Cortex of kidney (tissue), 1 donor: Measurements from ENCODE around the gene GALNT2.

ENCODE experiments used
- DNase-seq: peaks from one replicate; lab custom pipeline; 2025; lab: John Stamatoyannopoulos, UW

GALNT2 gene

GRCh38 chr1:230280054-230280795 is 213.2 kb downstream of the GALNT2 start:
- DNase-seq, result no peak

GRCh38 chr1:230280906-230281413 is 213.9 kb downstream of the GALNT2 start:
- no peak for DNase-seq

- DNase-seq, result no peak
These were observed 214.5 kb downstream of the GALNT2 start for GRCh38 chr1:230281556-230281955.

DNA sequence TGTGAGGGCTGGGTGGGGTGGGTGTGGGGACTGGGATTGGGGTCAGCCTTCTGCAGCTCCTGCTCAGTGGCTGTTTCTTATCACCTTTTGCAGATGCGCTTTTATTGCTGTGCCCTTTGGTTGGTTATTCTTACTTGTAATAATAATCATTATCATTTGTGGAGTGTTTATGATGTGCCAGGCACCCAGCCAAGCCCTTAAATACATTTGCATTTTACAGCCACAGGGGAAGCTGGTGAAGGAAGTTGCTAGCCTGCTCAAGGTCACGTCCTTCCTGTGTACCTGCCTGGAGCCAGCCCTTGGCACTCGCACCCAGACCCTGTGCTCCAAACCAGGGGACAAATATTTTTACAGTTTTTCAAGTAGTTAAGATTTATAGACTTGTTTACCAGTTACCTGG is 215.1 kb downstream of the GALNT2 start:
- DNase-seq, result no peak

- DNase-seq, result no peak
These were observed 216.6 kb downstream of the GALNT2 start for GRCh38 chr1:230283678-230284077.

DNA sequence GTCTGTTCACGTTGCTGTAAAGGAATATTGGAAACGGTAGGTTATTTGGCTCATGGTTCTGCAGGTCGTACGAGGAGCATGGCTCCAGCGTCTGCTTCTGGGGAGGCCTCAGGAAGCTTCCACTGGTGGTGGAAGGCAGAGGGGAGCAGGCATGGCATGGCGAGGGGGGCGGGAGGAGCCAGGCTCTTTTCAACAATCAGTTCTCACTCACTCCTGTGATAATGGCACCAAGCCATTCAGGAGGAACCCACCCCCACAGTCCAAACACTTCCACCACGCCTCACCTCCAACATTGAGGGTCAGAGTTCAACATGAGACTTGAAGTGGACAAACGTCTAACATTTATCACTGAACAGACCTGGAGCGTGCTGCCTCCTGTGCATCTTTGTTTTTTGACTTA is 217.9 kb downstream of the GALNT2 start:
- DNase-seq, result no peak

- DNase-seq, result no peak
These were observed 218.3 kb downstream of the GALNT2 start for GRCh38 chr1:230285351-230285750.

DNA sequence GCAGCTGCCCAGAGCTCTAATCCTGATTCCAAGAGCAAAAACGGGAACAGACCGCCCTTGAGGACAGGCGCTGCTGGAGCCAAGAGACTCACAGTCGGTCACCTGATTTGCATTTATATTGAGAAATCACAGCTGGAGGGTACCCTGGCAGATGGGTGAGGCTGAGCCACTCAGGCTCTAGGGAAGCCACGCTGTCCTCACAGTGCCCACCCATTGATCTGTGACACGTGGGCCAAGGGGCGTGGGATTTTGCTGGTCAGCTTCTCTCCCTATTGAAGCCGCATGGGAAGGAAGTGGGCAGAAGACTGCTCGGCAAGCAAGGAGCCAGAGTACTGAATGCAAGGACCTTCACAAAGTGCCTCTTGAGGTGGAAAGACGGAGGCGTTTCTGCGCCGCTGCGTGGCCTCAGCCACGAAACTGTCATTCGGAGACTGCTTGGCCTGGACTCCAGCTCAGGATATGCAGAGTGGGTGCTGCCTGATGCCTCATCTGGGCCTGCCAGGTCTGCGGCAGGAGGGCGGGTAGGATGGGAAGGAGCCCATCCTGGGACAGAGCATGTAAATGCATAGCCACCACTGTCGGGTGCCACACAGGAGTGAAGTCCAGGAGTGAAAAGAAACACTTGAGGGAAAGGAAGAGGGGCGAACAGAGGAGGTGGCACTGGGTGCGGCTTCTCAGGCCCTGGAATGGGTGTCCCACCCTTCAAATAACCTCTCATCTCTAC is 219.3 kb downstream of the GALNT2 start:
- no peak for DNase-seq

DNA sequence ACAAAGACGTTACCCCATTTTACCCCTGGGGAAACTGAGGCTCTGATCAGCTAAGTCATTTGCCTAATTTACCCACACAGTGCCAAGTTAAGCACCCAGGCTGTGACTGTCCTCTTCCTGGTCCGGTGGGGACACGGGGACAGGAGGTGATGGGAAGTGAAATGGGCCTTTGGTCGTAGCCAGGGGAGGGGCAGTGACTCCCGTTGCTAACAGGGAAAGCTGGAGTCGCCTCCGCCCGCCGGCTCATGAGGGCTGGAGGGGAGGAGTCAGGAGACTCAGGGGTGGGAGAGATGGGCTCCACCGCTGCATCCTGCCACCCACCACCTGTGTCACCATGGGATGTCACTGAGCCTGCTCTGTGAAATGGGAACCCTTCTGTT is 219.8 kb downstream of the GALNT2 start:
- no peak for DNase-seq

GRCh38 chr1:230287674-230288315 is 220.8 kb downstream of the GALNT2 start:
- no peak for DNase-seq

DNA sequence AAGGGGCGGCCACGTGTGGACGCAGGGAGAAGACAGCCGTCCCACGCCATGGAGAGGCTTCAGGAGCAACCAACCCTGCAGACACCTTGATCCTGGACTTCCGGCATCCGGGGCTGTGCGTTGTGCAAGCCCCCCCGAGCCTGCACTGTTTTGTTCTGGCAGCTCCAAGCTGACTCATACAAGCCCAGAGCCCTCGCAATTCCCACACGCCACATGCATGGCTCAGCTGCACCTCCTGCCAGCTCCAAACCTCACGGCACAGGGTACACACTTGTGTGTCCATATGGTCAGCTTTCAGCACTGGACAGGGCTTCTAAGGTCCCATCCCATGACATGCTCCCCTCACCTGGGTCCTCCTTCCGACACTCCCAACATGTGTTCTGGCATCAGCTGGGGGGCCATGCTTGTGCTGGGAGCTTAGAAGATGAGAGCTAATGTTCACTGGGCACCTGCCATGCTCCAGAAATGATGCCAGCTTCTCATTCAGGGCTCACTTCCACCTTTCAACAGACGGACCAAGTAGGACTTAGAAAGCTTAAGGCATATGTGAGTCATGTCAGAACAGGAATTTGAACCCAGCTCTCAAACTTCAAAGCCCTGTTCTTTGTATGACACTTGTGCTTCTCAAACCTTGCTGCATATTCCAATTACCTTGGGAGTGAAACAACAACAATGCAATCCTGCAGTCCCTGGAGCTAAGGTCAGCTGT is 221.8 kb downstream of the GALNT2 start:
- DNase-seq, result no peak

DNA sequence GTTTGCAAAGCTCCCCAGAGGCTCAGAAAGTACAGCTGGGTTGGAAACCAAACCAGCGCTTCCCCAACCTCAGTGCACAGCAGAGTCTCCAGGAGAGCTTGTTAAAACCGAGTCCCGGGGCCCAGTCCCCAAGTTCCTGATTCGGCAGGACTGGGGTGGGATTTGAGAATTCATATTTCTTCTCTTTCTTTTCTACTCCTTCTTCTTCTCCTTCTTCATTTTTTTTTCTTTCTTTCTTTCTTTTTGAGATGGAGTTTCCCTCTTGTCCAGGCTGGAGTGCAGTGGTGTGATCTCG is 222.3 kb downstream of the GALNT2 start:
- DNase-seq, result no peak

DNA sequence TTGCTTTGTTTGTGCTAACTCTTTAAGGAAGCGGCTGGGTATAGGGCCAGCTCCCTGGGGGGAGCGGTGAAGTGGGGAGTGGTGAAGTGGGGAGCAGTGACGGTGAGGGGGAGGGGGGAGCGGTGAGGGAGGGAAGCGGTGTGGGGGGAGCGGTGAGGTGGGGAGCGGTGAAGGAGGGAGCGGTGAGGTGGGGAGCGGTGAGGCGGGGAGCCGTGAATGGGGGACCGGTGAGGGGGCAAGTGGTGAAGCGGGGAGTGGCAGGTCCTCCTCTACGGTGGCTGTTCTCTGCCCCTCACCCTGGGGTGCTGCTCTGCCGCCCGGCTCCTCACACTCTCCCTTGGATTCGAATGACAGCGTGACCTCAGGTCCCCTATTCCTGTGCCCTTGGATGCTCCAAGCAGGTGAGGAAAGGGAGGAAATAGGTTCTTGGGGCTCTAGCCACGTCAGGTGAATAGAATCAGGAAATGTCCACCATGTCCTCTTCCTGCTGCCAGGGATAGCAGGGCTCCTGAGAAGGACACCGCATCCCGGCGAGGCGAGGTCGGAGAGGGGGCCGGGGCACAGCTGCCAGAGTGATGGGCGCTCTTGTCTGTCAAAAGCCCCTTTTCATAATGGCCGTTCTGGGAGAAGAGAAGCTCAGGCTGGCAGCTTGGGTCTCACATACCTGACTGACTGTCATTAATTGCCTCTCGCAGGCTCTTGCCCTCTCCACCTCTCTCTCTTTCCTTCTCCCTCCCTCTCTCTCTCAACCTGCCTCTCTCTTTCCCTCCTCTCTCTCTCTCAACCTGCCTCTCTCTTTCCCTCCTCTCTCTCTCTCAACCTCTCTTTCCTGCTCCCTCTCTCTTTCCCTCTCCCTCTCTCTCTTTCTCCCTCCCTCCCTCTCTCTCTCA is 224.9 kb downstream of the GALNT2 start:
- DNase-seq, result no peak

DNA sequence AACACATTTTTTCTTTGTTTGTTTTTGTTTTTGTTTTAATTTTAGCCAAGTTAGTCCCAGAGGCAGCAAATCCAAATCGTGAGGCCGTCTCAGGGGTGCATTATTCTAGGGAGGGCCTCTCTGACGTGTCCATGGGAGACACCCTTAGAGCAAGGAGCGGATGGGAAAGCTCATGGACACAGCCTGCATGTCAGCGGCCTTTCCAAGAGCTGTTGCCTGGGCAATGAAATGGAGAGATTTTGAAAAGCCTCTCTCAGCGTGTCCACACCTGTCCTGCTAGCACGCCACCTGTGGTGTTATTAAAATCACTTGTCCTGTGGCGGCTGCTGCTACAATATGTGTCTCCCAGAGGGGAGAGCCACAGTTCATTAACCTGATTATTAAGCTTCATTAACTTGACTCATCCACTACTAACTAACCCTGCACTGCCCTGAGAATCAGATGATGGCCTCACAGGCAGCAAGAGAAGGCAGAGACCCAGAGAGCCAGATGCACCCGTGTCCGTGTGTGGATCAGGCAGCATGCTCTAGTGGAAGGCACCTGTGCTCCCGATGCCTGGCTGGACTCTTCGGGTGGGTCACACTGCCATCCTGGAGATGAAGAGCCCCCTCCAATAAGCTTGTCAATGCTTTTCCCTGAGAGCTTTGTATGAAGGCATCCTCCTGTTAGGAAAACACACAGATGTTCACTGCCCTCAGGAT is 225.8 kb downstream of the GALNT2 start:
- no peak for DNase-seq

GRCh38 chr1:230293390-230293700 is 226.3 kb downstream of the GALNT2 start:
- DNase-seq, result no peak

DNA sequence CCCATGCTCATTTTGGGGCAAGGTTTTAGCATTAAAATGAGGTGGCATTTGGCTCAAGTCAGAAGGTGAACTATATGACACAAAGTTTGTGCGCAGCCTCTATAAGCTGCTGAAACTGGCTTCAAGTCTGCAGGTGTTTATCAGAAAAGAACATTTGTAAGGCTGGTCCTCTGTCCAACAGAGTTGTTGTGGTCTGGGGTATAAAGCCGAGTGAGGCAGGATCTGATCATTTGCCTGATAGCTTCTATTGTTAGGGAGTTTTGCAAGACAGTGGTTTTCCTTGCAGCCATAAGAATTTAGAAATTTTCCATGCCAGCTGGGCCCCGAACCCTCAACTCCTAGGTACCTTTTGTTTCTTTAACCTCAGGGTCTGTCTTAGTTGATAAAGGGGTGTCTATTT is 228.3 kb downstream of the GALNT2 start:
- no peak for DNase-seq

- no peak for DNase-seq
These were observed 232.4 kb downstream of the GALNT2 start for GRCh38 chr1:230299191-230300006.

GRCh38 chr1:230300322-230301301 is 233.6 kb downstream of the GALNT2 start:
- DNase-seq, result no peak

DNA sequence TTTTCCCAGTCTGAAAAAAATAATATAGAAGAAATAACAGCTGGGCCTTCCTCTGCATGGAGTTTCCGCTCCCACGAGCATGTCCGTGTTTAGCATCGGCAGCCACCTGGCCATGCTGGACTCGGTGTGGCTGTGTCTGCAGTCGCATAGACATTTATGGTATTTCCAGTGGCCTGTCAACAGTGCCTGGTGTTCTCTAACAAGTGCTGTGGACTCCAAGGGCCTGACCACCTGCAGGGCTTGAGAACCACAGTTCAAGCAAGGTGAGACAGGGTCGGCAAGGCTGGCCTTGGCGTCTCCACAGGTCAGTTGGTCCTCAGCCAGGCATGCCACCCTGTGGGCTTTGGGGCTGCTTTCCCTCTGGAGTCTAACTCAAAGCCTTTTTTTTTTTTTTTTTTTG is 234.3 kb downstream of the GALNT2 start:
- no peak for DNase-seq
